PC-9 (cell line): ENCODE data around the gene SCN1B. TPM values are rescaled to one million over a fixed set of nuclear protein-coding genes. Genes with fewer than 3 reads are reported as not detected.

Experiments
- BruUV-seq: library from RNA; stranded (reverse); fragments of 400-500 nt; replicated peaks from 2 replicates; lab custom pipeline; 2021; lab: Mats Ljungman, UMichigan
- CTCF ChIA-PET: fragments of 300-600 bp; sonication (Branson Sonifier 250); formaldehyde crosslinking; loops from one replicate; lab custom pipeline; 2022; ENCODE audit warnings: antibody characterized with exemption; lab: Charles Lee
- POLR2A ChIA-PET: fragments of 300-600 bp; sonication (Branson Sonifier 250); formaldehyde crosslinking; loops from one replicate; lab custom pipeline; 2022; ENCODE audit warnings: antibody characterized with exemption; ENCODE audit not compliant: unreplicated experiment; lab: Charles Lee
- DNase-seq, 2 experiments: peaks; one replicate each; pipeline versions ENCODE4 v3.0.0 to v3.0.0-alpha.2; 2015 to 2022; ENCODE audit warnings: mixed read lengths in 1 of 2
- H2AFZ ChIP-seq: fragments of 200-600 bp; sonication (generic); 2 replicates; pipeline ENCODE4 v1.8.1; 2017; ENCODE audit warnings: antibody characterized with exemption
- H3F3A ChIP-seq: fragments of 200-600 bp; sonication (generic); 2 replicates; pipeline ENCODE4 v1.8.1; 2017; ENCODE audit warnings: antibody characterized with exemption, mild to moderate bottlenecking, low read depth; ENCODE audit not compliant: insufficient read depth
- H3K27ac ChIP-seq: fragments of 200-600 bp; sonication (generic); 2 replicates; pipeline ENCODE4 v1.6.1; 2016; ENCODE audit warnings: mixed run types
- H3K27me3 ChIP-seq: fragments of 200-600 bp; sonication (generic); 2 replicates; pipeline ENCODE4 v1.6.1; 2016; ENCODE audit warnings: low read depth, mixed run types; ENCODE audit not compliant: insufficient read depth
- H3K36me3 ChIP-seq: fragments of 200-600 bp; sonication (generic); 2 replicates; pipeline ENCODE4 v1.6.1; 2016; ENCODE audit warnings: low read depth, mixed run types
- H3K4me1 ChIP-seq: fragments of 200-600 bp; sonication (generic); replicated peaks from 2 replicates; pipeline ENCODE4 v1.6.1; 2016; ENCODE audit warnings: mixed run types; ENCODE audit not compliant: insufficient read depth
- H3K4me2 ChIP-seq: fragments of 200-600 bp; sonication (generic); 2 replicates; pipeline ENCODE4 v1.6.1; 2017; ENCODE audit warnings: mixed run types
- H3K4me3 ChIP-seq: fragments of 200-600 bp; sonication (generic); 2 replicates; pipeline ENCODE4 v1.6.1; 2016; ENCODE audit warnings: mixed run types
- H3K79me2 ChIP-seq: fragments of 200-600 bp; sonication (generic); 2 replicates; pipeline ENCODE4 v1.6.1; 2017; ENCODE audit warnings: low read depth, mixed run types
- H3K9me2 ChIP-seq: fragments of 200-600 bp; sonication (generic); 2 replicates; pipeline ENCODE4 v1.8.1; 2017; ENCODE audit warnings: mild to moderate bottlenecking; ENCODE audit not compliant: insufficient read depth
- H3K9me3 ChIP-seq: fragments of 200-600 bp; sonication (generic); 2 replicates; pipeline ENCODE4 v1.8.1; 2016; ENCODE audit warnings: low read depth; ENCODE audit not compliant: insufficient read depth
- H4K20me1 ChIP-seq: fragments of 200-600 bp; sonication (generic); 2 replicates; pipeline ENCODE4 v1.8.1; 2017; ENCODE audit not compliant: insufficient read depth
- EZH2 ChIP-seq: fragments of 200-600 bp; sonication (generic); IDR thresholded peaks from 2 replicates; pipeline ENCODE4 v1.8.0; 2017; ENCODE audit warnings: antibody characterized with exemption, low read depth
- intact Hi-C: fragments of 100-400 bp; cut with micrococcal nuclease; formaldehyde crosslinking; loops from one replicate; pipeline ENCODE4 v1.10.0; 2022; ENCODE audit not compliant: unreplicated experiment
- total RNA-seq: library from RNA; stranded (reverse); gene quantifications from 2 replicates; pipeline ENCODE4 v1.2.3, GENCODE V29; 2021
- TF ChIP-seq, protein P1 (sequence below): fragments of 200-600 bp; sonication (generic); conservative IDR thresholded peaks from 2 replicates; pipeline ENCODE4 v1.6.1; 2017; ENCODE audit warnings: mixed run types, antibody characterized with exemption, mild to moderate bottlenecking, moderate library complexity

Gene SCN1B
- total RNA-seq, 1 experiment from 2014 or later = 2.4 TPM

DNA sequence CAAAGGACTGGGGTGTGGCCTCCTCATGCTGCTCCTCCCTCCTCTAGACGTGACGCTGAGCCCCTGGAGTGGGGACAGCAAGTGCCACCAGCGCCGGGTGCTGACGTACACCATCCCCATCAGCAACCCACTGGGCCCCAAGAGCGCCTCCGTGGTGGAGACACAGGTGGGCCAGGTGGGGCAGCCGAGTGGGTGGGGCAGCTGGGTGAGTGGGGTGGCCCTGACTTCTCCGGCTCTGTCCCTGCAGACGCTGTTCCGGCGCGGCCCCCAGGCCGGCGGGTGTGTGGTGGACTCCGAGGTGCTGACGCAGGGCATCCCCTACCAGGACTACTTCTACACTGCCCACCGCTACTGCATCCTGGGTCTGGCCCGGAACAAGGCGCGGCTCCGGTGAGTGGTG lies 11.1 kb upstream of the SCN1B start:
- no peak for DNase-seq
- Histone ChIP-seq H3K27me3 (no peaks in the 10 kb centered on the region), H3F3A (0 out of 2 replicates have a peak, but pooled peaks cover 4% of the 10 kb centered on the region), H3K36me3 (no peaks in the 10 kb centered on the region), H3K4me2 (no peak overlapping the region), H4K20me1 (no peaks in the 10 kb centered on the region), H2AFZ (no peak overlapping the region), H3K4me1 (no peaks in the 10 kb centered on the region), H3K4me3 (no peak overlapping the region), H3K27ac (no peak overlapping the region), H3K9me3 (no peaks in the 10 kb centered on the region), H3K79me2 (no peaks in the 10 kb centered on the region), H3K9me2 (no peaks in the 10 kb centered on the region)
- CTCF ChIA-PET = no interaction called here
- BruUV-seq = no TSS peak
- intact Hi-C loops = no loop called here
- POLR2A ChIA-PET = no interaction called here
- TF ChIP-seq, protein P1, sequence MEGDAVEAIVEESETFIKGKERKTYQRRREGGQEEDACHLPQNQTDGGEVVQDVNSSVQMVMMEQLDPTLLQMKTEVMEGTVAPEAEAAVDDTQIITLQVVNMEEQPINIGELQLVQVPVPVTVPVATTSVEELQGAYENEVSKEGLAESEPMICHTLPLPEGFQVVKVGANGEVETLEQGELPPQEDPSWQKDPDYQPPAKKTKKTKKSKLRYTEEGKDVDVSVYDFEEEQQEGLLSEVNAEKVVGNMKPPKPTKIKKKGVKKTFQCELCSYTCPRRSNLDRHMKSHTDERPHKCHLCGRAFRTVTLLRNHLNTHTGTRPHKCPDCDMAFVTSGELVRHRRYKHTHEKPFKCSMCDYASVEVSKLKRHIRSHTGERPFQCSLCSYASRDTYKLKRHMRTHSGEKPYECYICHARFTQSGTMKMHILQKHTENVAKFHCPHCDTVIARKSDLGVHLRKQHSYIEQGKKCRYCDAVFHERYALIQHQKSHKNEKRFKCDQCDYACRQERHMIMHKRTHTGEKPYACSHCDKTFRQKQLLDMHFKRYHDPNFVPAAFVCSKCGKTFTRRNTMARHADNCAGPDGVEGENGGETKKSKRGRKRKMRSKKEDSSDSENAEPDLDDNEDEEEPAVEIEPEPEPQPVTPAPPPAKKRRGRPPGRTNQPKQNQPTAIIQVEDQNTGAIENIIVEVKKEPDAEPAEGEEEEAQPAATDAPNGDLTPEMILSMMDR = no peak
- TF ChIP-seq EZH2 = no peak

DNA sequence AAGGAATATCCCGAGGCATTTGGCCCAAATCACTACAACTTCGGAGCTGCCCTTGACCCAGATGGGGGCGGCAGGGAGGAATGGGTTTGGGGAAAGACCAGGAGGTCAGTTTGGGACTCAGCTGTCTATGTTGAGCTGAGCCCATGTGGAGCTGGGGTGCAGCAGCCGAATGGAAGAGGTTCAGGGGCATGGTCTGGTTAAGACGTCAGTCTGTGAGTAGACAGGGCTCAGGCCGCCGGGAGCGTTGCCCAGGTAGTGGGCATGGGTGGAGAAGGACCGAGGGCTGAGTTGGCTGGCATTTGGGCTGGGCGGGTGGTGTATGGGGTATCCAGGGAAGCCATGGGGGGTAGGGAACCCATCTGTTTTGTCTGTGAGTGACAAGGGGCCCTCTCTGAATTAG lies 9.3 kb upstream of the SCN1B start:
- Histone ChIP-seq H3K4me1 (no peaks in the 10 kb centered on the region), H3K9me2 (no peaks in the 10 kb centered on the region), H3K9me3 (no peaks in the 10 kb centered on the region), H3K4me3 (no peak overlapping the region), H3K4me2 (no peak overlapping the region), H2AFZ (no peak overlapping the region), H3K27me3 (no peaks in the 10 kb centered on the region), H3K36me3 (no peaks in the 10 kb centered on the region), H3K79me2 (no peaks in the 10 kb centered on the region), H3F3A (0 out of 2 replicates have a peak, but pooled peaks cover 4% of the 10 kb centered on the region), H4K20me1 (no peaks in the 10 kb centered on the region), H3K27ac (no peak overlapping the region)
- POLR2A ChIA-PET = no interaction called here
- CTCF ChIA-PET = no interaction called here
- DNase-seq = no peak
- intact Hi-C loops = no loop called here
- TF ChIP-seq, protein P1 = no peak
- TF ChIP-seq EZH2 = no peak
- BruUV-seq = no TSS peak

DNA sequence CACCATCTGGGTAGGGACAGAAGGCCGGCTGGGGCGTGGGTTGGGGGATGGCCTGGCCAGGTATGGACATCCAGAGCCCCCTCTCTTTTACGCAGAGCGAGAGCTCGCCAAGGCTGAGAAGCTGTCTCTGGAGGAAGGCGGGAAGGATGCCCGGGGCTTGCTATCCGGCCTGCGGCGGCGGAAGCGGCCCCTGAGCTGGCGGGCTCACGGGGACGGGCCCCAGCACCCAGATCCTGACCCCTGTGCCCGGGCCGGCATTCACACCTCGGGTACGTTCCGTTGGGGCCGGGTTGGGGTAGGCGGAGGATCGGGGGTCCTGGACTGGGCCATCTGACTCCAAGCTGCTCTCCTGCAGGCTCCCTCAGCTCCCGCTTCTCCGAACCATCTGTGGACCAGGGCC lies 8.7 kb upstream of the SCN1B start:
- no peak for DNase-seq
- Histone ChIP-seq H3K27ac (no peak overlapping the region), H3K9me2 (no peaks in the 10 kb centered on the region), H3K36me3 (no peaks in the 10 kb centered on the region), H3K9me3 (no peaks in the 10 kb centered on the region), H3K79me2 (no peaks in the 10 kb centered on the region), H3K4me2 (no peak overlapping the region), H3F3A (peaks cover 7% of the 10 kb centered on the region; the same call in 1 of the 2 replicates), H3K4me1 (no peaks in the 10 kb centered on the region), H2AFZ (no peak overlapping the region), H3K4me3 (no peak overlapping the region), H4K20me1 (no peaks in the 10 kb centered on the region), H3K27me3 (no peaks in the 10 kb centered on the region)
- intact Hi-C loops = no loop called here
- CTCF ChIA-PET = no interaction called here
- POLR2A ChIA-PET = no interaction called here
- TF ChIP-seq, protein P1 = no peak
- TF ChIP-seq EZH2 = no peak
- no TSS peak for BruUV-seq
